Dendritic cell treated with granulocyte-macrophage colony-stimulating factor and Interleukin-4, amounts not matched to agents 40 ng/mL and 50 ng/mL, for 4 days (primary cell): ENCODE results near the gene METTL13.
A peak's percentile ranks its signal among the peaks of the same experiment; 100 is the strongest.

Experiments
- H3K27ac Mint-ChIP-seq: one replicate; pipeline ENCODE4 v1.8.0; 2022; ENCODE audit warnings: mild to moderate bottlenecking, mixed read lengths
- H3K27me3 Mint-ChIP-seq: one replicate; pipeline ENCODE4 v1.8.0; 2022; ENCODE audit warnings: mild to moderate bottlenecking, mixed read lengths
- H3K36me3 Mint-ChIP-seq: one replicate; pipeline ENCODE4 v1.8.0; 2022; ENCODE audit warnings: low read depth, mixed read lengths
- H3K4me1 Mint-ChIP-seq: one replicate; pipeline ENCODE4 v1.8.0; 2022; ENCODE audit warnings: low read depth, mixed read lengths
- H3K4me3 Mint-ChIP-seq: one replicate; pipeline ENCODE4 v1.8.0; 2022; ENCODE audit warnings: mild to moderate bottlenecking, moderate library complexity, mixed read lengths
- H3K9me3 Mint-ChIP-seq: one replicate; pipeline ENCODE4 v1.8.0; 2022; ENCODE audit warnings: mixed read lengths
- intact Hi-C: fragments of 100-400 bp; cut with micrococcal nuclease; formaldehyde crosslinking; loops from one replicate; pipeline ENCODE4 v1.15.0; 2022

METTL13 gene

GRCh38 chr1:171751221-171751620, 30.2 kb upstream of the METTL13 start:
- H3K9me3 Mint-ChIP-seq: no peaks in the 10 kb centered on the region
- no peaks in the 10 kb centered on the region for H3K36me3 Mint-ChIP-seq
- no peaks in the 10 kb centered on the region for H3K27me3 Mint-ChIP-seq
- no peak overlapping the region for H3K4me3 Mint-ChIP-seq
- H3K27ac Mint-ChIP-seq: no peak overlapping the region
- H3K4me1 Mint-ChIP-seq: peaks cover 5% of the 10 kb centered on the region
- intact Hi-C loops: no loop called here

- Mint-ChIP-seq H3K27ac (no peak overlapping the region), H3K9me3 (no peaks in the 10 kb centered on the region), H3K36me3 (no peaks in the 10 kb centered on the region), H3K4me3 (no peak overlapping the region), H3K27me3 (no peaks in the 10 kb centered on the region), H3K4me1 (peaks cover 5% of the 10 kb centered on the region)
- intact Hi-C loops: no loop called here
Measured at GRCh38 chr1:171753182-171753581, 28.3 kb upstream of the METTL13 start.

- H3K27me3 Mint-ChIP-seq: no peaks in the 10 kb centered on the region
- intact Hi-C loops: no loop called here
- H3K4me3 Mint-ChIP-seq: no peak overlapping the region
- H3K4me1 Mint-ChIP-seq: peaks cover 5% of the 10 kb centered on the region
- no peak overlapping the region for H3K27ac Mint-ChIP-seq
- H3K9me3 Mint-ChIP-seq: no peaks in the 10 kb centered on the region
- no peaks in the 10 kb centered on the region for H3K36me3 Mint-ChIP-seq
Measured at GRCh38 chr1:171753685-171754352, 27.6 kb upstream of the METTL13 start.

GRCh38 chr1:171754353-171754705, 27.1 kb upstream of the METTL13 start:
- Mint-ChIP-seq H3K4me1 (peaks cover 5% of the 10 kb centered on the region), H3K9me3 (no peaks in the 10 kb centered on the region), H3K27ac (no peak overlapping the region), H3K36me3 (no peaks in the 10 kb centered on the region), H3K4me3 (no peak overlapping the region), H3K27me3 (no peaks in the 10 kb centered on the region)
- intact Hi-C loops: no loop called here

GRCh38 chr1:171754971-171755370, 26.5 kb upstream of the METTL13 start:
- no peak overlapping the region for H3K27ac Mint-ChIP-seq
- H3K9me3 Mint-ChIP-seq: no peaks in the 10 kb centered on the region
- H3K36me3 Mint-ChIP-seq: no peaks in the 10 kb centered on the region
- intact Hi-C loops: no loop called here
- no peaks in the 10 kb centered on the region for H3K27me3 Mint-ChIP-seq
- no peak overlapping the region for H3K4me3 Mint-ChIP-seq
- peaks cover 5% of the 10 kb centered on the region for H3K4me1 Mint-ChIP-seq

GRCh38 chr1:171756856-171757255, 24.6 kb upstream of the METTL13 start:
- Mint-ChIP-seq H3K27me3 (no peaks in the 10 kb centered on the region), H3K36me3 (no peaks in the 10 kb centered on the region), H3K9me3 (no peaks in the 10 kb centered on the region), H3K27ac (no peak overlapping the region), H3K4me1 (peaks cover 5% of the 10 kb centered on the region), H3K4me3 (no peak overlapping the region)
- intact Hi-C loops: no loop called here

- Mint-ChIP-seq H3K4me3 (no peak overlapping the region), H3K27ac (no peak overlapping the region), H3K9me3 (no peaks in the 10 kb centered on the region), H3K36me3 (no peaks in the 10 kb centered on the region), H3K4me1 (peaks cover 5% of the 10 kb centered on the region), H3K27me3 (no peaks in the 10 kb centered on the region)
- intact Hi-C loops: no loop called here
Measured at GRCh38 chr1:171758011-171758410, 23.4 kb upstream of the METTL13 start.

GRCh38 chr1:171762143-171762563, 19.3 kb upstream of the METTL13 start:
- H3K36me3 Mint-ChIP-seq: no peaks in the 10 kb centered on the region
- intact Hi-C loops: no loop called here
- H3K4me3 Mint-ChIP-seq: no peak overlapping the region
- H3K4me1 Mint-ChIP-seq: peaks cover 15% of the 10 kb centered on the region
- no peaks in the 10 kb centered on the region for H3K27me3 Mint-ChIP-seq
- H3K9me3 Mint-ChIP-seq: no peaks in the 10 kb centered on the region
- no peak overlapping the region for H3K27ac Mint-ChIP-seq

- no peak overlapping the region for H3K4me3 Mint-ChIP-seq
- no peaks in the 10 kb centered on the region for H3K27me3 Mint-ChIP-seq
- no peaks in the 10 kb centered on the region for H3K9me3 Mint-ChIP-seq
- no peaks in the 10 kb centered on the region for H3K36me3 Mint-ChIP-seq
- no peak overlapping the region for H3K27ac Mint-ChIP-seq
- intact Hi-C loops: no loop called here
- H3K4me1 Mint-ChIP-seq: peaks cover 25% of the 10 kb centered on the region
Measured at GRCh38 chr1:171763764-171764163, 17.7 kb upstream of the METTL13 start.

GRCh38 chr1:171769171-171769570, 12.3 kb upstream of the METTL13 start:
- Mint-ChIP-seq H3K9me3 (no peaks in the 10 kb centered on the region), H3K4me1 (peaks cover 31% of the 10 kb centered on the region), H3K4me3 (no peak overlapping the region), H3K27me3 (no peaks in the 10 kb centered on the region), H3K27ac (no peak overlapping the region), H3K36me3 (no peaks in the 10 kb centered on the region)
- intact Hi-C loops: no loop called here

GRCh38 chr1:171769754-171770153, 11.7 kb upstream of the METTL13 start:
- Mint-ChIP-seq H3K27ac (no peak overlapping the region), H3K4me3 (no peak overlapping the region), H3K27me3 (no peaks in the 10 kb centered on the region), H3K36me3 (no peaks in the 10 kb centered on the region), H3K9me3 (no peaks in the 10 kb centered on the region), H3K4me1 (peaks cover 31% of the 10 kb centered on the region)
- intact Hi-C loops: no loop called here

- H3K27me3 Mint-ChIP-seq: no peaks in the 10 kb centered on the region
- intact Hi-C loops: no loop called here
- peaks cover 15% of the 10 kb centered on the region for H3K4me1 Mint-ChIP-seq
- H3K36me3 Mint-ChIP-seq: no peaks in the 10 kb centered on the region
- no peak overlapping the region for H3K4me3 Mint-ChIP-seq
- no peaks in the 10 kb centered on the region for H3K9me3 Mint-ChIP-seq
- no peak overlapping the region for H3K27ac Mint-ChIP-seq
Measured at GRCh38 chr1:171772312-171772711, 9.1 kb upstream of the METTL13 start.

- Mint-ChIP-seq H3K27ac (peak overlapping the region; percentile 93), H3K4me3 (peak overlapping the region; percentile 88), H3K4me1 (peaks cover 34% of the 10 kb centered on the region), H3K27me3 (no peaks in the 10 kb centered on the region), H3K36me3 (peaks cover 36% of the 10 kb centered on the region), H3K9me3 (no peaks in the 10 kb centered on the region)
- intact Hi-C loops: loop anchor here (1.0 to 5.0 kb wide), 5 partner anchors 38 to 752 kb away; partner anchors contain the start of genes DNM3, PRRC2C, SUCO and VAMP4
Measured at GRCh38 chr1:171780583-171781175, 781 bp upstream of the METTL13 start.

GRCh38 chr1:171783816-171784530, 2.5 kb downstream of the METTL13 start:
- intact Hi-C loops: loop anchor here (5.0 kb wide), 3 partner anchors 127 to 748 kb away; partner anchors contain the start of genes PRRC2C and SUCO
- H3K4me3 Mint-ChIP-seq: no peak overlapping the region
- H3K36me3 Mint-ChIP-seq: peaks cover 69% of the 10 kb centered on the region
- H3K4me1 Mint-ChIP-seq: peaks cover 38% of the 10 kb centered on the region
- H3K27me3 Mint-ChIP-seq: no peaks in the 10 kb centered on the region
- H3K27ac Mint-ChIP-seq: no peak overlapping the region
- H3K9me3 Mint-ChIP-seq: no peaks in the 10 kb centered on the region
